Endothelial cell of umbilical vein (primary cell): ENCODE results near the gene SUPT3H. TPM values are rescaled to one million over a fixed set of nuclear protein-coding genes. Genes with fewer than 3 reads are reported as not detected.
"Not testable (repeated sequence)": the region's sequence is repeated elsewhere in the genome, so short reads cannot be mapped to it uniquely, and the experiment has no call there.

Source experiments
- BruUV-seq: library from RNA; stranded (reverse); fragments of 400-500 nt; replicated peaks from 2 replicates; lab custom pipeline; 2021; lab: Mats Ljungman, UMichigan
- CTCF ChIA-PET: fragments of 300-600, 350-600 bp; sonication (Branson Sonifier 250); formaldehyde crosslinking; loops from one replicate; lab custom pipeline; 2021; ENCODE audit warnings: antibody characterized with exemption, inconsistent platforms; lab: Charles Lee
- POLR2A ChIA-PET: fragments of 300-600, 350-600 bp; sonication (Branson Sonifier 250); formaldehyde crosslinking; loops from one replicate; lab custom pipeline; 2021; ENCODE audit warnings: antibody characterized with exemption, inconsistent platforms; lab: Charles Lee
- DNase-seq: peaks from one replicate; pipeline ENCODE4 v3.0.0-alpha.2; 2011; ENCODE audit warnings: low read depth, low spot score
- FAIRE-seq: peaks from 2 replicates; lab custom pipeline; 2011; peaks lifted over from hg19 to GRCh38; lab: Jason Lieb, UNC
- H2AFZ ChIP-seq: 2 replicates; pipeline ENCODE4 v1.6.0; 2012; ENCODE audit warnings: low read depth, low read length, control low read depth, inconsistent platforms
- H3K27ac ChIP-seq: 2 replicates; pipeline ENCODE4 v1.5.1; 2011; ENCODE audit warnings: low read depth, mild to moderate bottlenecking, control low read depth, low read length, moderate library complexity; ENCODE audit not compliant: insufficient read depth
- H3K27me3 ChIP-seq, 2 experiments: 2 replicates each; pipeline versions ENCODE4 v1.6.0 to v1.6.1; 2011; ENCODE audit warnings: low read length in 2 of 2, mixed read lengths in 1 of 2; ENCODE audit not compliant: control insufficient read depth in 2 of 2, insufficient read depth in 2 of 2
- H3K36me3 ChIP-seq, 2 experiments: 2 replicates in 1 of 2; 3 replicates in 1 of 2; pipeline ENCODE4 v1.5.1; 2011; ENCODE audit warnings: low read length in 2 of 2, mild to moderate bottlenecking in 1 of 2, moderate library complexity in 1 of 2; ENCODE audit not compliant: control insufficient read depth in 2 of 2, insufficient read depth in 2 of 2; ENCODE audit errors: extremely low read depth in 1 of 2
- H3K4me1 ChIP-seq: 3 replicates; pipeline ENCODE4 v1.5.1; 2011; ENCODE audit warnings: mild to moderate bottlenecking, low read length; ENCODE audit not compliant: control insufficient read depth, insufficient read depth; ENCODE audit errors: extremely low read depth
- H3K4me2 ChIP-seq: 2 replicates; pipeline ENCODE4 v1.6.1; 2011; ENCODE audit warnings: low read length, control low read depth, mixed read lengths; ENCODE audit not compliant: insufficient read depth
- H3K4me3 ChIP-seq, 3 experiments: fragments of 200-600 bp in 1 of 3; sonication (generic), shearing (Covaris generic) in 1 of 3; replicated peaks in 1 of 3; 2 replicates each; pipeline ENCODE4 v1.5.1; 2011 to 2016; ENCODE audit warnings: control low read depth in 3 of 3, low read length in 3 of 3, mild to moderate bottlenecking in 2 of 3, inconsistent platforms in 1 of 3, low read depth in 1 of 3, moderate library complexity in 1 of 3; ENCODE audit not compliant: insufficient read depth in 1 of 3
- H3K79me2 ChIP-seq: 2 replicates; pipeline ENCODE4 v1.6.0; 2012; ENCODE audit warnings: low read length, inconsistent platforms; ENCODE audit not compliant: control insufficient read depth, insufficient read depth
- H3K9ac ChIP-seq: replicated peaks from 2 replicates; pipeline ENCODE3; 2011; ENCODE audit warnings: low read length, control low read depth; ENCODE audit not compliant: insufficient read depth; ENCODE audit errors: extremely low read depth
- H3K9me1 ChIP-seq: replicated peaks from 3 replicates; pipeline ENCODE4 v1.6.0; 2011; ENCODE audit warnings: mild to moderate bottlenecking, low read length; ENCODE audit not compliant: control insufficient read depth, insufficient read depth; ENCODE audit errors: extremely low read depth
- H3K9me3 ChIP-seq: replicated peaks from 2 replicates; pipeline ENCODE4 v1.5.1; 2012; ENCODE audit warnings: low read length, inconsistent platforms; ENCODE audit not compliant: control insufficient read depth, insufficient read depth
- H4K20me1 ChIP-seq: replicated peaks from 2 replicates; pipeline ENCODE3; 2011; ENCODE audit warnings: mild to moderate bottlenecking, low read length; ENCODE audit not compliant: control insufficient read depth, insufficient read depth; ENCODE audit errors: extremely low read depth
- EZH2 ChIP-seq: IDR thresholded peaks from 2 replicates; pipeline ENCODE4 v1.6.1; 2012; ENCODE audit warnings: borderline replicate concordance, low read depth, mild to moderate bottlenecking, moderate library complexity, low read length, inconsistent platforms; ENCODE audit not compliant: severe bottlenecking
- FOS ChIP-seq: IDR thresholded peaks from 2 replicates; pipeline ENCODE4 v1.6.1; 2011; ENCODE audit warnings: mild to moderate bottlenecking, low read length, moderate library complexity, borderline replicate concordance; ENCODE audit not compliant: insufficient read depth
- GATA2 ChIP-seq: IDR thresholded peaks from 2 replicates; pipeline ENCODE4 v1.7.0; 2011; ENCODE audit warnings: low read depth, mild to moderate bottlenecking, moderate library complexity, mixed read lengths, low read length; ENCODE audit not compliant: insufficient read length, insufficient read depth
- MYC ChIP-seq: IDR thresholded peaks from one replicate; pipeline ENCODE4 v1.6.1; 2011; ENCODE audit warnings: mild to moderate bottlenecking, low read depth, low read length
- POLR2A ChIP-seq: IDR thresholded peaks from 2 replicates; pipeline ENCODE4 v1.6.1; 2012; ENCODE audit warnings: low read depth, mild to moderate bottlenecking, control low read depth, low read length
- POLR2AphosphoS5 ChIP-seq: IDR thresholded peaks from 2 replicates; pipeline ENCODE4 v1.6.1; 2012; ENCODE audit warnings: low read depth, mild to moderate bottlenecking, control low read depth, low read length, moderate library complexity; ENCODE audit not compliant: insufficient read depth
- dilution Hi-C: fragments of 300-500 bp; cut with MboI; formaldehyde crosslinking; loops from one replicate; pipeline ENCODE4 v1.15.0; 2019; ENCODE audit warnings: low sequenced_read_pairs; ENCODE audit not compliant: extremely low pct_ligation_motif_present
- intact Hi-C: fragments of 100-400 bp; cut with micrococcal nuclease; formaldehyde crosslinking; loops from one replicate; pipeline ENCODE4 v1.10.0; 2022
- polyA plus RNA-seq, 4 experiments: library from polyadenylated mRNA; depleted of rRNA in 3 of 4; stranded (reverse) in 3 of 4; unstranded in 1 of 4; fragments of >200 nt; gene quantifications; 2 replicates each; pipeline versions ENCODE4 v1.2.1 to v1.2.3, GENCODE V29; 2011 to 2012; ENCODE audit warnings: missing spikeins in 1 of 4
- total RNA-seq: library from RNA; stranded (reverse); gene quantifications from 2 replicates; pipeline ENCODE4 v1.2.3, GENCODE V29; 2021

SUPT3H gene
- total and polyA plus RNA-seq, 2 donors (not counting 3 experiments of a cell fraction or from before 2014, with no cell fraction given), result 8.3 to 9.8 TPM

DNA sequence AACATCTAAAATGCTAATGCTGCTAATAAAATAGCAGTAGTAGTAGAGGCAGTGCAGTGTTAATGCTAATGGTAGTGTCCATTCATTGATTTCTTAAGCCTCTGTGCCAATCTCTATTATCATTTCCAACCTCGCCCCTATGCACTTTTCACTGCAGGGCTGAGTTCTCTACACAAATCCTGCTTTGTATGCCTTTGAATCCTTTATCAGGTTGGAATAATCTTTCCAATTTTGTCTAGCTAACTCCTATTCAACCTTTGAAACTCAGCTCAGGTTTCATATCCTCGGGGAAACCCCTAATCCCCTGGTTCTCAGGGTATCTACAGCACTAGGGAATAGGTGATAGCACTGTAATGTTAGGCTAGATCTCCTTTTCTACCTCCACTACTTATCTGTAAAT lies 333.6 kb downstream of the SUPT3H start:
- H3K4me1 ChIP-seq, result peaks cover 4% of the 10 kb centered on the region
- intact Hi-C loops, result no loop called here
- H4K20me1 ChIP-seq, result no peaks in the 10 kb centered on the region
- H3K27me3 ChIP-seq, result no peaks in the 10 kb centered on the region
- no peaks in the 10 kb centered on the region for H3K9me1 ChIP-seq
- no peak overlapping the region for H3K4me3 ChIP-seq
- no peak overlapping the region for H3K27ac ChIP-seq
- no TSS peak for BruUV-seq
- H3K9me3 ChIP-seq, result no peaks in the 10 kb centered on the region
- POLR2A ChIA-PET, result interaction anchor here (0.5 kb wide), 1 partner anchor 114 kb away, joined by 11 read pairs; no protein-coding TSS in a partner anchor
- CTCF ChIA-PET, result interaction anchor here (1.6 kb wide), 1 partner anchor 43 kb away, joined by 3 read pairs; no protein-coding TSS in a partner anchor
- no peak for FAIRE-seq
- no peak overlapping the region for H3K9ac ChIP-seq
- H2AFZ ChIP-seq, result no peak overlapping the region
- dilution Hi-C loops, result no loop called here
- H3K4me2 ChIP-seq, result no peak overlapping the region
- no peaks in the 10 kb centered on the region for H3K36me3 ChIP-seq
- DNase-seq, result no peak
- H3K79me2 ChIP-seq, result no peaks in the 10 kb centered on the region
- no peak for TF ChIP-seq POLR2A
- no peak for TF ChIP-seq MYC
- TF ChIP-seq GATA2, result no peak
- no peak for TF ChIP-seq POLR2AphosphoS5
- TF ChIP-seq FOS, result no peak
- TF ChIP-seq EZH2, result no peak

DNA sequence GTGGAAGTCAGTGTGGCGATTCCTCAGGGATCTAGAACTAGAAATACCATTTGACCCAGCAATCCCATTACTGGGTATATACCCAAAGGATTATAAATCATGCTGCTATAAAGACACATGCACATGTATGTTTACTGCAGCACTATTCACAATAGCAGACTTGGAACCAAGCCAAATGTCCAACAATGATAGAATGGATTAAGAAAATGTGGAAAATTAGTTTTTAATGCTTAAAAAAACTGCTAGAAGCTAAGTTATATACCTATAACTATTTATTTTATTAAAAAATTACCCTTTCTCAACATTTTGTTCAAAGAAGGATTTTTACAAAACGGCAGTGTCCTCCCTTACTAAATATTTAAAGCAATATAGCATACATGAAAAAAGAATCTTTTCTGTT lies 335.1 kb downstream of the SUPT3H start:
- H3K27me3 ChIP-seq, H3K36me3 ChIP-seq, H3K27ac ChIP-seq, H3K9me3 ChIP-seq, H3K79me2 ChIP-seq, POLR2A ChIA-PET, H3K9me1 ChIP-seq, H4K20me1 ChIP-seq, H3K4me1 ChIP-seq, H2AFZ ChIP-seq, intact Hi-C loops, H3K9ac ChIP-seq, H3K4me2 ChIP-seq, dilution Hi-C loops, H3K4me3 ChIP-seq, BruUV-seq, FAIRE-seq: not testable (repeated sequence)
- peak; percentile 13 for DNase-seq
- CTCF ChIA-PET, result interaction anchor here (1.3 kb wide), 1 partner anchor 13 kb away, joined by 3 read pairs; no protein-coding TSS in a partner anchor
